Measurements from ENCODE around the gene AIRE.

- no peak for TF ChIP-seq CTCF (IDR thresholded peaks at IDR 0.05)
- TF ChIP-seq POLR2A (IDR thresholded peaks at IDR 0.05) = no peak
Observed at GRCh38 chr21:44282370-44282769, 3.3 kb upstream of the AIRE start.
